22Rv1 (cell line): ENCODE measurements around the gene PLEKHA8.

ENCODE experiments used
- H3K27ac ChIP-seq: fragments of 450-650 bp; 2 replicates; pipeline ENCODE4 v1.5.1; 2017
- CTCF ChIP-seq: fragments of 450-650 bp; IDR thresholded peaks from 2 replicates; pipeline ENCODE4 v1.5.1; 2017; ENCODE audit warnings: mild to moderate bottlenecking
- ZFX ChIP-seq: fragments of 450-650 bp; IDR thresholded peaks from 2 replicates; pipeline ENCODE4 v1.6.1; 2017; ENCODE audit warnings: antibody characterized with exemption, borderline replicate concordance

The PLEKHA8 gene

GRCh38 chr7:30159698-30160143 is 131.5 kb downstream of the PLEKHA8 start:
- no peak for TF ChIP-seq ZFX
- TF ChIP-seq CTCF, result peak; percentile 78
- H3K27ac ChIP-seq, result no peak overlapping the region

GRCh38 chr7:30160329-30160728 is 132.1 kb downstream of the PLEKHA8 start:
- H3K27ac ChIP-seq, result no peak overlapping the region

GRCh38 chr7:30162133-30162532 is 133.9 kb downstream of the PLEKHA8 start:
- TF ChIP-seq ZFX (no peak), CTCF (no peak)
- no peak overlapping the region for H3K27ac ChIP-seq

More at GRCh38 chr7:30160329-30160728, 132.1 kb downstream of the PLEKHA8 start:
- TF ChIP-seq CTCF (no peak), ZFX (no peak)

- TF ChIP-seq ZFX (no peak), CTCF (no peak)
- H3K27ac ChIP-seq, result no peak overlapping the region
Observed at GRCh38 chr7:30162622-30163124, 134.5 kb downstream of the PLEKHA8 start.

- no peak for TF ChIP-seq ZFX
- TF ChIP-seq CTCF, result no peak
- no peak overlapping the region for H3K27ac ChIP-seq
Observed at GRCh38 chr7:30163231-30163894, 135.2 kb downstream of the PLEKHA8 start.

- TF ChIP-seq ZFX (no peak), CTCF (peak; percentile 87)
- no peak overlapping the region for H3K27ac ChIP-seq
Observed at GRCh38 chr7:30164567-30164966, 136.4 kb downstream of the PLEKHA8 start.

- no peak overlapping the region for H3K27ac ChIP-seq
- TF ChIP-seq ZFX, result no peak
- TF ChIP-seq CTCF, result no peak
Observed at GRCh38 chr7:30165590-30165989, 137.4 kb downstream of the PLEKHA8 start.
